ENCODE results near the gene SHC4.

SHC4 gene

DNA sequence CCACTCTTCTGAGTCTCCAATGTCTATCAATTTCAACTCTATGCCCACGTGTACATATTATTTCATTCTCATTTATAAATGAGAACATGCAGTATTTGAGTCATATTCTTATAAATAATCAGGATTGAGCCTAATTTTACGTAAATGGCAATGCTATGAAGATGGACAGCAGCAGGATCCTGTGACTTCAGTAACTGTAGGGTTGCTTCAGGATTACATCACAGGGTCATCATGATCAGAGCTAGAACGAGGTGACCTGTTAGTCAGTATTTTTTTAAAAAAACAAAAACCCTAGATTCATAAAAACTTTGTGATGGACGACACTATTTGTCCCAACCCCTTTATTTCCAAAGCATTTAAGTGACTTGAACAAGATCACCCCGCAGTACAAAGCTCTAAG, 21.8 kb downstream of the SHC4 start:
- TF ChIP-seq MYC (IDR thresholded peaks at IDR 0.05; ENCODE audit: low read depth, low read length) (no peak), POLR2A (IDR thresholded peaks at IDR 0.05; ENCODE audit: extremely low read depth, insufficient read length) (no peak)
- TF ChIP-seq, protein P1, sequence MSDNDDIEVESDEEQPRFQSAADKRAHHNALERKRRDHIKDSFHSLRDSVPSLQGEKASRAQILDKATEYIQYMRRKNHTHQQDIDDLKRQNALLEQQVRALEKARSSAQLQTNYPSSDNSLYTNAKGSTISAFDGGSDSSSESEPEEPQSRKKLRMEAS (IDR thresholded peaks at IDR 0.05; ENCODE audit: low read depth, low read length): no peak
- TF ChIP-seq, protein P2, sequence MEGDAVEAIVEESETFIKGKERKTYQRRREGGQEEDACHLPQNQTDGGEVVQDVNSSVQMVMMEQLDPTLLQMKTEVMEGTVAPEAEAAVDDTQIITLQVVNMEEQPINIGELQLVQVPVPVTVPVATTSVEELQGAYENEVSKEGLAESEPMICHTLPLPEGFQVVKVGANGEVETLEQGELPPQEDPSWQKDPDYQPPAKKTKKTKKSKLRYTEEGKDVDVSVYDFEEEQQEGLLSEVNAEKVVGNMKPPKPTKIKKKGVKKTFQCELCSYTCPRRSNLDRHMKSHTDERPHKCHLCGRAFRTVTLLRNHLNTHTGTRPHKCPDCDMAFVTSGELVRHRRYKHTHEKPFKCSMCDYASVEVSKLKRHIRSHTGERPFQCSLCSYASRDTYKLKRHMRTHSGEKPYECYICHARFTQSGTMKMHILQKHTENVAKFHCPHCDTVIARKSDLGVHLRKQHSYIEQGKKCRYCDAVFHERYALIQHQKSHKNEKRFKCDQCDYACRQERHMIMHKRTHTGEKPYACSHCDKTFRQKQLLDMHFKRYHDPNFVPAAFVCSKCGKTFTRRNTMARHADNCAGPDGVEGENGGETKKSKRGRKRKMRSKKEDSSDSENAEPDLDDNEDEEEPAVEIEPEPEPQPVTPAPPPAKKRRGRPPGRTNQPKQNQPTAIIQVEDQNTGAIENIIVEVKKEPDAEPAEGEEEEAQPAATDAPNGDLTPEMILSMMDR (IDR thresholded peaks at IDR 0.05; ENCODE audit: low read depth, low read length): no peak
- H3K4me3 ChIP-seq (ENCODE audit: low read depth, low read length): no peak overlapping the region
- DNase-seq (ENCODE audit: low read depth): no peak

DNA sequence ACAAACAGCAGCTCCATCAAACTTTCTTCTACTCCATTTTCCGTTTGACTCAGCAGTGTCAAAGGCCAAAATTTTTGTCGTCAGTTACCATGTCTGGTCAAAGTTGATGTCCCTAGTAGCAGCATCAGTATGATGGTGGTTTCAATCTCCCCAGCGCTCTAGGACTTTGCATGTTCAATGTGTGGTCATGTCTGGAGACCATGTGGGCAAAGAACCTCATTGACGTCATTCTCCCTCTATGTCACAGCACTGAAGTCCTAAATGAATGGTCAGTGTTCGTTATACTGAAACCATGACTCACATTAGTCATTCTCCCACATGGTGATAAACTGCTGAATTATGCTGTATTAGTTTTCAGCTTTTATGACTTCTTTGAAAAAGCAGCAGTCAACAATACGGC, 23.2 kb downstream of the SHC4 start:
- TF ChIP-seq, protein P2 (IDR thresholded peaks at IDR 0.05; ENCODE audit: low read depth, low read length): no peak
- TF ChIP-seq, protein P1 (IDR thresholded peaks at IDR 0.05; ENCODE audit: low read depth, low read length): no peak
- no peak for TF ChIP-seq MYC (IDR thresholded peaks at IDR 0.05; ENCODE audit: low read depth, low read length)
- no peak for DNase-seq (ENCODE audit: low read depth)
- no peak overlapping the region for H3K4me3 ChIP-seq (ENCODE audit: low read depth, low read length)

DNA sequence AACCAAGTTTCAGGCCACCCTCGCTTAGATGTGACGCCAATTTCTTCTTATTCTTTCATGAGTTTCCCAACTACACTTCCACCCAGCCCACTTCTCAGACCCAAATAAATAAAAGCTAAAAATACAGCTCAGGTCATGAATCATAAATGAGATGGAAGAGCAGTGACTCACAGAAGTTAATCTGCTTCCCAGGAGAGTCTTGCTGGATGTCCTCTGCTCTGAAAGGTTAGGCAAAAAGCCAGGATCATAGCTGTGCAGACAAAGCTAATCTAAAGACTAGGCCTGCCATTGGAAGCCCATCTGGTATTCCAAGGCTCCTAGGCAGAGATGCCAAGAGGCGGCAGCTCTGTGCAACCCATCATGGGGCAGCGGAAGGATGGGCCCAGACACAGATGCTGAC, 24.1 kb downstream of the SHC4 start:
- no peak for TF ChIP-seq POLR2A (IDR thresholded peaks at IDR 0.05; ENCODE audit: extremely low read depth, insufficient read length)
- TF ChIP-seq, protein P2 (IDR thresholded peaks at IDR 0.05; ENCODE audit: low read depth, low read length): no peak
- no peak for TF ChIP-seq MYC (IDR thresholded peaks at IDR 0.05; ENCODE audit: low read depth, low read length)
- TF ChIP-seq, protein P1 (IDR thresholded peaks at IDR 0.05; ENCODE audit: low read depth, low read length): no peak
- no peak for DNase-seq (ENCODE audit: low read depth)
- no peak overlapping the region for H3K4me3 ChIP-seq (ENCODE audit: low read depth, low read length)

DNA sequence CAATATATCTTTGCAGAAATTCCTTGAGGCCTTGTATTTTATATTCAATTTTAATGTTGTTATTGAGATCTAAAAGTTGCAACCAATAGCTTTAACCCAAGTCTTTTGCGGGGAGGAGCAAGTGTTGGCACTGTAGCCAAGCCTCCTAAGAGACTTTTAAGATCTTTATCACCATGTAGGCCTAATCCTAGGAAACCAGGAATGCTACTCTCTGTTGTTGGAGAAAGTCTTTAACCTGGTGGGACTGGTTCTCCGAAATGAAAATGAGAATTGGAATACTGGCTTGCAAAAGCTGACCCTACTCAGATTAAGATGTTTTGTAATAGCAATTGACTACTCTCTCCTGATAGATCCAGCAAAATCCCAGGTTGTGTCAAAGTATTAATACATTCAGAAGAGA, 25.8 kb downstream of the SHC4 start:
- no peak for TF ChIP-seq POLR2A (IDR thresholded peaks at IDR 0.05; ENCODE audit: extremely low read depth, insufficient read length)
- TF ChIP-seq, protein P1 (IDR thresholded peaks at IDR 0.05; ENCODE audit: low read depth, low read length): no peak
- TF ChIP-seq, protein P2 (IDR thresholded peaks at IDR 0.05; ENCODE audit: low read depth, low read length): no peak
- TF ChIP-seq MYC (IDR thresholded peaks at IDR 0.05; ENCODE audit: low read depth, low read length): no peak

DNA sequence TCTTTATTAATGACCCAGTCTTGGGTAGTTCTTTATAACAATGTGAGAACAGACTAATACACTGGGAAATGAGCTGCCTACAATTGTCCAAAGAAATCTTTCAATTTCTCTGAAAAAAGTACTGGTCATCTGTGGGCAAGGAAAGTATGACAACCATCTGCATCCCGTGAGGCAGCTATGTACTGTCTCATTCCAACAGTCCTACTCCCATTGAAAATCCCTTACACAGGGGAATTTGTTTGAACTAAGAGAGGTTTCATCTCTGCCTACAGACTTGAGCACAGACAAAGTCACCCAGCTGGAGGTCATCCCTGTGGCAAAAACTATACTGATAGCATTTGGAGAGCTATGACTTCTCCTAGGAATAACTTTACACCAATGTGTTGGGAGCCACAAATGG, 27.1 kb downstream of the SHC4 start:
- DNase-seq (ENCODE audit: low read depth): no peak
- TF ChIP-seq POLR2A (IDR thresholded peaks at IDR 0.05; ENCODE audit: extremely low read depth, insufficient read length) (no peak), MYC (IDR thresholded peaks at IDR 0.05; ENCODE audit: low read depth, low read length) (no peak)
- TF ChIP-seq, protein P2 (IDR thresholded peaks at IDR 0.05; ENCODE audit: low read depth, low read length): no peak
- TF ChIP-seq, protein P1 (IDR thresholded peaks at IDR 0.05; ENCODE audit: low read depth, low read length): no peak
- H3K4me3 ChIP-seq (ENCODE audit: low read depth, low read length): no peak overlapping the region

More for the DNA sequence above, 25.8 kb downstream of the SHC4 start:
- DNase-seq (ENCODE audit: low read depth): no peak
- H3K4me3 ChIP-seq (ENCODE audit: low read depth, low read length): no peak overlapping the region

DNA sequence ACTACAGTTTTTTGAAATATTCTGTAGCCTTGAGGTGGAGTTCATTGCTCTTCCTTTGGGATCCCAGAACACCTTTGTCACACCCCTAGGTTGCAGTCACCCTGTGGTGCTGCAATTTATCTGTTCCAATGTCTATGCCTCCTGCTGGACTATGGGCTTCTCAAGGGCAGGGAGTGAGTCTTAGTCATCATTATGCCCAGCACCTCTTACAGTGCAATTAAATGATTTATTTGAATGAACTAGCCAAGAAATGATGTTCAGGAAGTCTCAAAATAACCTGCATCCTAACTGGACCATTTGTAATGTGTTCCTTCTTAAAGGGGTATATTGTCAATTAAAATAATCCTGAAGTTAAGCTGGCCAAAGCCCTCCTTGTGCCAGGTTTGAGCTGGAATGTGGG, 28.5 kb downstream of the SHC4 start:
- H3K4me3 ChIP-seq (ENCODE audit: low read depth, low read length): no peak overlapping the region
- TF ChIP-seq, protein P1 (IDR thresholded peaks at IDR 0.05; ENCODE audit: low read depth, low read length): no peak
- TF ChIP-seq, protein P2 (IDR thresholded peaks at IDR 0.05; ENCODE audit: low read depth, low read length): no peak
- TF ChIP-seq POLR2A (IDR thresholded peaks at IDR 0.05; ENCODE audit: extremely low read depth, insufficient read length) (no peak), MYC (IDR thresholded peaks at IDR 0.05; ENCODE audit: low read depth, low read length) (no peak)
- DNase-seq (ENCODE audit: low read depth): no peak
